Heart right ventricle (tissue), 16 donors: ENCODE data around the gene PRICKLE4. TPM values are rescaled to one million over a fixed set of nuclear protein-coding genes. Genes with fewer than 3 reads are reported as not detected.

Source experiments
- ATAC-seq, 8 donors: fragments of 200-7000 bp; cut with Tn5 transposase; one replicate each; pipeline ENCODE4 v1.9.1; 2020; ENCODE audit warnings: mild to moderate bottlenecking in 8 of 8, moderate library complexity in 8 of 8, moderate number of reproducible peaks in 1 of 8
- DNase-seq, 2 donors: peaks; one replicate each; pipeline ENCODE4 v3.0.0-alpha.2; 2020
- H3K27ac ChIP-seq, 10 donors: fragments of 200-600 bp; sonication (generic) in 2 of 10; one replicate each; pipeline versions ENCODE4 v1.5.0 to v1.8.0; 2020 to 2022; ENCODE audit warnings: mild to moderate bottlenecking in 3 of 10
- H3K27me3 ChIP-seq, 7 donors: fragments of 200-600 bp; one replicate each; pipeline ENCODE4 v1.8.0; 2021 to 2022; ENCODE audit warnings: mild to moderate bottlenecking in 2 of 7
- H3K36me3 ChIP-seq, 9 donors: fragments of 200-600 bp; sonication (generic) in 1 of 9; one replicate each; pipeline versions ENCODE4 v1.5.0 to v1.8.0; 2020 to 2022; ENCODE audit warnings: mild to moderate bottlenecking in 2 of 9
- H3K4me1 ChIP-seq, 9 donors: fragments of 200-600 bp; sonication (generic) in 1 of 9; one replicate each; pipeline versions ENCODE4 v1.5.0 to v1.8.0; 2020 to 2022; ENCODE audit warnings: mild to moderate bottlenecking in 4 of 9
- H3K4me3 ChIP-seq, 10 donors: fragments of 200-600 bp; sonication (generic) in 2 of 10; one replicate each; pipeline versions ENCODE4 v1.5.0 to v1.8.0; 2020 to 2022; ENCODE audit warnings: mild to moderate bottlenecking in 7 of 10, moderate library complexity in 2 of 10
- H3K9me3 ChIP-seq, 11 donors: fragments of 200-600 bp in 10 of 11; sonication (generic) in 2 of 11; one replicate each; pipeline versions ENCODE4 v1.5.0 to v1.8.0; 2013 to 2022; ENCODE audit warnings: mild to moderate bottlenecking in 2 of 11, control low read depth in 1 of 11, moderate library complexity in 1 of 11
- WGBS, 2 donors: extraction: QIAGEN DNeasy Blood & Tissue Kit; methylation state at CpG; one replicate each; pipeline ENCODE4 v1.1.7; 2013; ENCODE audit warnings: inconsistent platforms in 1 of 2; 5-methylcytosine and 5-hydroxymethylcytosine counted together
- intact Hi-C, 10 donors: fragments of 100-400 bp; cut with DNase I; formaldehyde crosslinking; loops; one replicate each; pipeline versions ENCODE4 v1.11.1 to v1.14.2; 2022
- polyA plus RNA-seq, 2 donors: library from polyadenylated mRNA; stranded (reverse); fragments of 200-250 nt; gene quantifications; one replicate each; pipeline ENCODE4 v1.2.3, GENCODE V29; 2013
- total RNA-seq, 10 donors: library from RNA; stranded (reverse); fragmentation: NEBNext Ultra II Directional in 3 of 10; extraction: Animal tissue kit (Norgen Biotek cat#: 25700) in 3 of 10; gene quantifications; one replicate each; pipeline versions ENCODE4 v1.2.1 to v1.2.4, GENCODE V29; 2021 to 2023
- TF ChIP-seq, protein P1 (sequence below), 9 donors: fragments of 200-600 bp; sonication (generic) in 2 of 9; IDR thresholded peaks; one replicate each; pipeline versions ENCODE4 v1.5.0 to v1.8.0; 2021 to 2022; ENCODE audit warnings: antibody characterized with exemption in 9 of 9, mild to moderate bottlenecking in 5 of 9, moderate library complexity in 1 of 9
- donor health status: Arrhythmogenic right ventricular cardiomyopathy.
- donor health status: ischemic (EF 13 %, LVEDD 7.1; RV severe dilation, severe dysfunction).
- donor health status: healthy with polysubstance abuse.
- donor health status: DM: no; HTN: yes; CAD: no.
- donor health status: DM: no; HTN: no; CAD: no.
- donor health status: ischemic (EF 25% LVEDD 6.9; RV normal size, moderate dysfunction).
- donor health status: ischemic (EF 25% LVEDD 5.7; RV mildly dilated, moderate dysfunction).
- donor health status: healthy.
- donor health status: DM: yes; HTN: yes; CAD: no.
- donor health status: Ischemic cardiomyopathy.
- donor health status: ischemic (EF 35%, LVEDD 5.7; RV mildly dilated, moderate dysfunction).
- donor health status: nonischemic (EF 11% LVEDD 7.7; RV severe dilation, severe dysfunction).
- donor health status: DM: yes; HTN: yes; CAD: no.
- donor health status: PGD.
- donor health status: ischemic (EF 29% LVEDD 5.4; RV normal size, mild dysfunction).
- donor health status: nonischemic (EF 23%, LVEDD 6.1; RV moderate dilation, normal function).

Gene PRICKLE4
- total and polyA plus RNA-seq, 12 donors = 0.38 to 6.1 (median 1.9) TPM

DNA sequence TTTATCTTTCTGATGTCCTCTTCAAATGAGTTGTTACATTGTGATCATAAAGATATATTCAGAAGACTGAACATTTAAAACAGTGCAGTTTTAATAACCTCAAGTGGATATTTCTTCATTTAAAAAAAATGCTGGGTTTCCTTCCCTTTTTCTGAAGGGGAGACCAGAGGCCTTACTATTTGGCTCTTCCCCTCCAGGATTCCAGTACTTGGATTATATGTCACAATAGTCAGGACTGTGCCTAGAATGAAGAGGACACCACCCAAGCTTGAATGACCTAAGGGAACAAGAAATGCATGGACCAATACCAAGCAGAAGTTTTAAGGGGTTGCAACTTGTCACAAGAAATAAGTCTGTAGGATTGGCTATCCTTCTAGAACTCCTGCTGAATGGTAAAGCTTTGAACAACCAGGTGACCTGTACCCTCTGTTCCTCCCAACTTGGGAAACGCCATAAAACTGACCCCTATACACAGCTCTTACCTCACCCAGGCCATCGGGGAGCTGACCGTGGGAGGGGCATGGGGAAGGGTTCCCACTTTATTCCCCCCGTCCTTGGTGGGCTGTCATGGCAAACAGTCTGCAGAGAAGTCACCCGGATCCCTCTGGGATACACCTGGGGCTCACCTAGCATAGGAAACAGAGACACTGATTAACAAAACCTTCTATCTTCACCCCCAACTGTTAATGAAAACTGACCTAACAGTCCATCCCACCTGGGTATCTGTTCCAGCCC lies 2.9 kb upstream of the PRICKLE4 start:
- no peaks in the 10 kb centered on the region for H3K9me3 ChIP-seq
- peaks cover 11 to 45% (median 25%) of the 10 kb centered on the region in 9 donors for H3K4me1 ChIP-seq
- peak overlapping the region in 1 of 10 donors; percentile 36 for H3K27ac ChIP-seq
- ATAC-seq (no peak), DNase-seq (no peak)
- TF ChIP-seq, protein P1, sequence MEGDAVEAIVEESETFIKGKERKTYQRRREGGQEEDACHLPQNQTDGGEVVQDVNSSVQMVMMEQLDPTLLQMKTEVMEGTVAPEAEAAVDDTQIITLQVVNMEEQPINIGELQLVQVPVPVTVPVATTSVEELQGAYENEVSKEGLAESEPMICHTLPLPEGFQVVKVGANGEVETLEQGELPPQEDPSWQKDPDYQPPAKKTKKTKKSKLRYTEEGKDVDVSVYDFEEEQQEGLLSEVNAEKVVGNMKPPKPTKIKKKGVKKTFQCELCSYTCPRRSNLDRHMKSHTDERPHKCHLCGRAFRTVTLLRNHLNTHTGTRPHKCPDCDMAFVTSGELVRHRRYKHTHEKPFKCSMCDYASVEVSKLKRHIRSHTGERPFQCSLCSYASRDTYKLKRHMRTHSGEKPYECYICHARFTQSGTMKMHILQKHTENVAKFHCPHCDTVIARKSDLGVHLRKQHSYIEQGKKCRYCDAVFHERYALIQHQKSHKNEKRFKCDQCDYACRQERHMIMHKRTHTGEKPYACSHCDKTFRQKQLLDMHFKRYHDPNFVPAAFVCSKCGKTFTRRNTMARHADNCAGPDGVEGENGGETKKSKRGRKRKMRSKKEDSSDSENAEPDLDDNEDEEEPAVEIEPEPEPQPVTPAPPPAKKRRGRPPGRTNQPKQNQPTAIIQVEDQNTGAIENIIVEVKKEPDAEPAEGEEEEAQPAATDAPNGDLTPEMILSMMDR (IDR thresholded peaks at IDR 0.05) = no peak
- intact Hi-C loops = loop anchor here in 8 of 10 donors (5.0 to 10.0 kb wide), 10 partner anchors 40 to 413 kb away; partner anchors contain the start of genes TFEB (in 3 of the 8) and GUCA1A (in 1 of the 8)
- H3K4me3 ChIP-seq = no peak overlapping the region
- no peaks in the 10 kb centered on the region for H3K27me3 ChIP-seq
- 83 to 92% methylated on average over 5 of the region's 5 CpGs for WGBS, 2 donors
- H3K36me3 ChIP-seq = peaks cover 0 to 47% (median 19%) of the 10 kb centered on the region in 9 donors

DNA sequence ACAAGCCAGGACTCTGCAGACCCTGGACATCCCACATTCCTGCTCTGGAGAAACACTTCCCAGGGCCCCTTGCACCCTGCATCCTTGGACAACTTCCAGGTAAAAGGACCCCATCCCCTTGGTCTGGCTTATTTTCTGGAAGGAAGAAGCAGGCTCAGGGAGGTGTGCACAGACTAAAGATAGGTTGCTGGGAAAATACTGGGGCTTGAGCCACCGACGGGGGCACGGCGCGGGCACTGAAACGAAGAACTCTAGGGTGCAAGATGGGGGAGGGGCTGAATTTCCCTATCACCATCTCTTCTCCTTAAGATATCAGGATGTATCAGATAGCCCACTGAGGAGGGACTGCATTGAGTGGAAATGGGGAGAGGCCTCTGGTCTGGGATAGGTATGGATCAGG lies 1.7 kb upstream of the PRICKLE4 start:
- intact Hi-C loops = loop anchor here in 8 of 10 donors (5.0 to 10.0 kb wide), 10 partner anchors 42 to 414 kb away; partner anchors contain the start of genes TFEB (in 3 of the 8) and GUCA1A (in 1 of the 8)
- Histone ChIP-seq H3K9me3 (no peaks in the 10 kb centered on the region), H3K27me3 (no peaks in the 10 kb centered on the region), H3K36me3 (peaks cover 0 to 40% (median 19%) of the 10 kb centered on the region in 9 donors), H3K4me1 (peaks cover 11 to 48% (median 25%) of the 10 kb centered on the region in 9 donors), H3K27ac (peak overlapping the region in 5 of 10 donors; percentile 39 to 94 (median 75)), H3K4me3 (peak overlapping the region in 9 of 10 donors; percentile 65 to 99 (median 89))
- 25 to 40% methylated on average over 6 of the region's 6 CpGs for WGBS, 2 donors
- DNase-seq (no peak), ATAC-seq (no peak)
- TF ChIP-seq, protein P1 (IDR thresholded peaks at IDR 0.05) = no peak

- no peaks in the 10 kb centered on the region for H3K27me3 ChIP-seq
- ATAC-seq = no peak
Observed at GRCh38 chr6:41779336-41779735, 1.2 kb upstream of the PRICKLE4 start.

More at GRCh38 chr6:41779336-41779735, 1.2 kb upstream of the PRICKLE4 start:
- no peak for DNase-seq
- Histone ChIP-seq H3K27ac (peak overlapping the region in 9 of 10 donors; percentile 29 to 94 (median 68)), H3K36me3 (peaks cover 0 to 39% (median 17%) of the 10 kb centered on the region in 9 donors), H3K4me3 (peak overlapping the region; percentile 57 to 99 (median 88)), H3K9me3 (no peaks in the 10 kb centered on the region), H3K4me1 (peaks cover 11 to 53% (median 29%) of the 10 kb centered on the region in 9 donors)
- TF ChIP-seq, protein P1 (IDR thresholded peaks at IDR 0.05) = no peak
- intact Hi-C loops = loop anchor here in 8 of 10 donors (5.0 to 10.0 kb wide), 10 partner anchors 42 to 415 kb away; partner anchors contain the start of genes TFEB (in 3 of the 8) and GUCA1A (in 1 of the 8)
- WGBS, 2 donors = 1 to 3% methylated on average over 14 to 16 of the region's 16 CpGs
